Measurements from ENCODE around the gene CPOX.

CPOX gene

GRCh38 chr3:98599647-98600411 lies 6.4 kb upstream of the CPOX start:
- no peak for TF ChIP-seq CTCF (IDR thresholded peaks at IDR 0.05)

GRCh38 chr3:98598492-98598891 lies 5.1 kb upstream of the CPOX start:
- no peak for TF ChIP-seq CTCF (IDR thresholded peaks at IDR 0.05)

GRCh38 chr3:98596541-98597500 lies 3.4 kb upstream of the CPOX start:
- TF ChIP-seq CTCF (IDR thresholded peaks at IDR 0.05) = peak; percentile 65

GRCh38 chr3:98596087-98596486 lies 2.7 kb upstream of the CPOX start:
- TF ChIP-seq CTCF (IDR thresholded peaks at IDR 0.05) = no peak

GRCh38 chr3:98594628-98595324 lies 1.4 kb upstream of the CPOX start:
- TF ChIP-seq CTCF (IDR thresholded peaks at IDR 0.05) = no peak

- TF ChIP-seq CTCF (IDR thresholded peaks at IDR 0.05) = no peak
Measured at GRCh38 chr3:98592345-98592935, 971 bp downstream of the CPOX start.
